Nephron (organoid): ENCODE measurements around the gene DYNLT4.

Experiments
- H3K27ac Mint-ChIP-seq, 3 experiments: 2 replicates each; pipeline ENCODE4 v1.8.0; 2020; ENCODE audit warnings: mixed read lengths in 3 of 3, mild to moderate bottlenecking in 2 of 3, moderate library complexity in 1 of 3
- H3K27me3 Mint-ChIP-seq: 2 replicates; pipeline ENCODE4 v1.8.0; 2021; ENCODE audit warnings: low read depth, mild to moderate bottlenecking, moderate library complexity, mixed read lengths
- H3K36me3 Mint-ChIP-seq: 2 replicates; pipeline ENCODE4 v1.8.0; 2020; ENCODE audit warnings: low read depth, mixed read lengths
- H3K4me1 Mint-ChIP-seq: 2 replicates; pipeline ENCODE4 v1.8.0; 2020; ENCODE audit warnings: mixed read lengths
- H3K4me3 Mint-ChIP-seq, 3 experiments: 2 replicates each; pipeline ENCODE4 v1.8.0; 2020; ENCODE audit warnings: mild to moderate bottlenecking in 3 of 3, mixed read lengths in 3 of 3, moderate library complexity in 2 of 3
- H3K9me3 Mint-ChIP-seq: 2 replicates; pipeline ENCODE4 v1.8.0; 2020; ENCODE audit warnings: mixed read lengths
- CTCF ChIP-seq, 3 experiments: fragments of 200-600 bp; sonication (generic); IDR thresholded peaks; one replicate each; pipeline ENCODE4 v1.5.0; 2021; ENCODE audit warnings: antibody characterized with exemption in 3 of 3; ENCODE audit not compliant: unreplicated experiment in 3 of 3

DYNLT4 gene

GRCh38 chr1:44805311-44806024 lies 1.7 kb downstream of the DYNLT4 start:
- H3K4me1 Mint-ChIP-seq: peaks cover 49% of the 10 kb centered on the region
- peak overlapping the region in 1 of 3 experiments; percentile 34 for H3K4me3 Mint-ChIP-seq
- TF ChIP-seq CTCF (IDR thresholded peaks at IDR 0.05; ENCODE audit: unreplicated experiment in 3 of 3): no peak
- no peaks in the 10 kb centered on the region for H3K9me3 Mint-ChIP-seq
- no peaks in the 10 kb centered on the region for H3K27me3 Mint-ChIP-seq
- H3K36me3 Mint-ChIP-seq: peaks cover 23% of the 10 kb centered on the region
- H3K27ac Mint-ChIP-seq: peak overlapping the region; percentile 43 to 67 (median 58)

GRCh38 chr1:44803312-44804095 lies 3.6 kb downstream of the DYNLT4 start:
- no peaks in the 10 kb centered on the region for H3K27me3 Mint-ChIP-seq
- peak overlapping the region; percentile 66 to 79 (median 70) for H3K27ac Mint-ChIP-seq
- peaks cover 23% of the 10 kb centered on the region for H3K36me3 Mint-ChIP-seq
- H3K4me3 Mint-ChIP-seq: peak overlapping the region; percentile 53 to 78 (median 57)
- peaks cover 43% of the 10 kb centered on the region for H3K4me1 Mint-ChIP-seq
- TF ChIP-seq CTCF (IDR thresholded peaks at IDR 0.05; ENCODE audit: unreplicated experiment in 3 of 3): no peak
- no peaks in the 10 kb centered on the region for H3K9me3 Mint-ChIP-seq

GRCh38 chr1:44803062-44803311 lies 4.2 kb downstream of the DYNLT4 start:
- Mint-ChIP-seq H3K36me3 (peaks cover 23% of the 10 kb centered on the region), H3K9me3 (no peaks in the 10 kb centered on the region), H3K4me3 (peak overlapping the region; percentile 53 to 78 (median 57)), H3K4me1 (peaks cover 40% of the 10 kb centered on the region), H3K27me3 (no peaks in the 10 kb centered on the region), H3K27ac (peak overlapping the region; percentile 66 to 79 (median 70))
- TF ChIP-seq CTCF (IDR thresholded peaks at IDR 0.05; ENCODE audit: unreplicated experiment in 3 of 3): no peak

DNA sequence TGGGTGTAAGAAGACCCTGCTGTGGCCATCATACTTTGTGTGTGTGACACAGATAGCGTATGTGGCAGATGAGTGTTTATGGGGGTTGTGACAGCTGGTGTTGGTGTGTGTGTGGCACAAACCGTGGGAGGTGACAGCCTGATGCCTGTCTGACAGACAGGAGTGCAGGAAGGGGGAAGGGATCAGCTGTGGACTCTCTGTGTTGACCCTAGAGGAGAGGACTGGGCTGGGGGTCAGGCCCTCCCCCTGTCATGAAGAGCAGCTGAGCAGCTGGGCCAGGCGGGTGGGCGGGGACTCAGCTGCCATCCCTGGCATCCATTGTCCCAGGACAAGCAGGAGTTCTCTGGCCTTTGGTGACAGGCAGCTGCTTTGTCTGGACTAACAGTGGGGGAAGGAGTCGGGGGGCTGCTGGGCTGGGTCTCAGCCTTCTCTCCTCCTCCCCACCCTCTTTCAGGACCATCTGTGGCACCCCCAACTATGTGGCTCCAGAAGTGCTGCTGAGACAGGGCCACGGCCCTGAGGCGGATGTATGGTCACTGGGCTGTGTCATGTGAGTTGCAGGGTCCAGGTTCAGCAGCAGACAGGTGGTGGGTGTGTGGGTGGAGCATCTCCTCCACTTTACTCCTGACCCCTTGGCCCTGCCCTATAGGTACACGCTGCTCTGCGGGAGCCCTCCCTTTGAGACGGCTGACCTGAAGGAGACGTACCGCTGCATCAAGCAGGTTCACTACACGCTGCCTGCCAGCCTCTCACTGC lies 4.7 kb downstream of the DYNLT4 start:
- H3K4me3 Mint-ChIP-seq: peak overlapping the region; percentile 53 to 90 (median 78)
- H3K4me1 Mint-ChIP-seq: peaks cover 35% of the 10 kb centered on the region
- H3K36me3 Mint-ChIP-seq: peaks cover 23% of the 10 kb centered on the region
- no peak for TF ChIP-seq CTCF (IDR thresholded peaks at IDR 0.05; ENCODE audit: unreplicated experiment in 3 of 3)
- no peaks in the 10 kb centered on the region for H3K9me3 Mint-ChIP-seq
- peak overlapping the region; percentile 66 to 79 (median 70) for H3K27ac Mint-ChIP-seq
- no peaks in the 10 kb centered on the region for H3K27me3 Mint-ChIP-seq

GRCh38 chr1:44801491-44802305 lies 5.5 kb downstream of the DYNLT4 start:
- Mint-ChIP-seq H3K36me3 (peaks cover 17% of the 10 kb centered on the region), H3K4me1 (peaks cover 27% of the 10 kb centered on the region), H3K9me3 (no peaks in the 10 kb centered on the region), H3K4me3 (peak overlapping the region; percentile 77 to 90 (median 78)), H3K27me3 (no peaks in the 10 kb centered on the region), H3K27ac (peak overlapping the region; percentile 41 to 79 (median 48))
- TF ChIP-seq CTCF (IDR thresholded peaks at IDR 0.05; ENCODE audit: unreplicated experiment in 3 of 3): no peak
